Astrocyte of the hippocampus (primary cell): ENCODE measurements around the gene TEN1.

Experiments
- DNase-seq: peaks from one replicate; pipeline ENCODE4 v3.0.0; 2011; ENCODE audit warnings: low read depth, low spot score

Gene TEN1

GRCh38 chr17:76005263-76006149 lies 26.5 kb downstream of the TEN1 start:
- peak; percentile 84 for DNase-seq

DNA sequence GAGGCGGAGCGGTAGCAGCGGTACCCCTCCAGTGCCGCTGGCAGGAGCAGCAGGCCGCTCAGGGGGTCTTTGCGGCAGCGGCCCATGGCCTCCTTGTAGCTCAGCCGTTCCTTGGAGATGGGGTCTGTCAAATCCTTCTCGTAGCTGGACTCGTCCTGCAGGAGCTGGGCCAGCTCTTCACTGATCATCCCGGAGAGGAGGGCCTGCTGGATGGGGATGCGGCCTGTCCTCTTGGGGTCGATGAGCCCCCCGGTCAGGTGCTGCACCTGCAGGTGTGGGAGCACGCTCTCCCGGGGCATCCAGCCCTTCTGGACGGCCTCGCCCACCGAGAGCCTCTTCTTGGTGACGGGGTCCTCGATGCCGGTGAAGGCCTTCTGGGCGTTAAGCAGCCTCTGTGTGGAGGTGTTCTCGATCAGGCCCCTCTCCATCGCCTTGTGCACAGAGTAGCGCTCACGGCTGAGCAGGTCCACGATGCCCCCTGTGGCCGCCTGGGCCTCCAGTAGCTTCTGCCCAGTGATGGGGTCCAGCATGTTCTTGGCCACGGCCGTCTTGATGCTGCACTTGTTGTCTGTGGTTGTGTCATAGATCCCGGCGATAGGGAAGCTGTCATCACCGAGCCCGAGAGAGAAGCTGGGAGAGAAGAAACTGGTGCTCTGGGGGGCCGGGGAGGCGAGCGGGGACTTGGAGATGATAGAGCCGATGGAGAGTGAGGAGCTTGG lies 28.2 kb downstream of the TEN1 start:
- no peak for DNase-seq

GRCh38 chr17:76007850-76008165 lies 28.8 kb downstream of the TEN1 start:
- DNase-seq: no peak

DNA sequence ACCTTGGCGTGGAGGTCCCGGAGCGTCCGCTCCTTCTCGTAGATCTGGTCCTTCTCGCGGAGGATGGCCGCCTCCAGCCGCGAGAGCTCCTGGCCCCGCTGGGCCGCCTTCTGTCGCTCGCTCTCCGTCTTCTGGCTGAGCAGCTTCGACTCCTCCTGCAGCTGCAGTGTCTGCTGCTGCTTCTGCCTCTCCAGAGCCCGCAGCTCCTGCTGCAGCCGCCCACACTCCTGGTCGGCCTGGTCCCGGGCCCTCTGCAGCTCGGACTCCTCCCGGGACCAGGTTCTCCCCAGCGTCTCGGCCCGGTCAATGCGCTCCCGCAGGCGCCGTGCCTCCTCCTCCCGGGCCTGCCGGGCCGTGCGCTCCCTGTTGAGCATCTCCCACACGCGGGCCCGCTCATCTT lies 29.2 kb downstream of the TEN1 start:
- no peak for DNase-seq

- no peak for DNase-seq
These were observed 29.8 kb downstream of the TEN1 start for GRCh38 chr17:76008630-76009425.

- no peak for DNase-seq
These were observed 30.4 kb downstream of the TEN1 start for GRCh38 chr17:76009447-76009846.

GRCh38 chr17:76009969-76010661 lies 31.1 kb downstream of the TEN1 start:
- no peak for DNase-seq

DNA sequence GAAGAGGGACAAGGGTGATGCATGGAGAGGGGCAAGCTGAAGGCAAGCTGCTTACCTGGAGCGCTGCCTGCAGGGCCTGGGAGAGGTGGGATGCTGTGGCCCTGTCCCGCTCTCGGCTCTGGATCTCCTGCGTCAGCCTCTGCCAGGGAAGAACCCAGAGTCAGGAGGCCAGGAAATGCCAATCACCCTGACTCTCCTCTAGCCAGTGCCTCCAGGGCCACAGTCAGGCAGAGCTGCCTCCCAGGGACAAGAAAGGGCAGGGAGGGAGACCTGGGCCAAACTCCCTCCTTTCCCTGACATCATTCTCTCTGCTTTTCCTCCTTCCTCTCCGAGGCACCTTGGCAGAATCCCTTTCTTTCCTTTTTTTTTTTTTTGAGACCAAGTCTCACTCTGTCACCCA lies 32.9 kb downstream of the TEN1 start:
- no peak for DNase-seq

DNA sequence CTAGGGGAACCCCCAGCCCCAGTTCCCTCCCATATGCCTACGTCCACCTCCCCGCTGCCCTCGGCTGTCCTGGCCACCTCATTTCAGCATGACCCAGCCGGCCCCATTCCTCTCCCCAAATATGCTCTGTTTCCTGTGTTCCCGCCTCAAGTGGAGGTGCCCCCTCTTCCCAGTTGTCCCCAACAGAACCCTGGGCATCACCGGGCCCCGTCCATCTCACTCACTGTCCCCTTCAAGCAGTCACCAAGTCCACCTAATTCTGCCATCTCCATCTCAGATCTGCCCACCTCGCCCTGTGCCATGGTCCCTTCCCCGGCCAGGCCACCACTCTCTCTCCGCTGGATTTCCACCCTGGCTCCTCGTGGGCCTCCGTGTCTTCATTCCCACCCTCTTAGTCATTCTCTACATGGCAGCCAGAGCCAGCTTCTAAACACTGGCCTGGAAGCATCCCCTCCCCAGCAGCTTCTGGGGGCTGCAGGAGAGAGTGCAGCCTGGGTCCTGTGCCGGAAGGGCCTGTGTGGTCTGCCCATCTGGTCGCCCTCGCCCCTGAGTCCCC lies 34.4 kb downstream of the TEN1 start:
- DNase-seq: no peak

- peak; percentile 83 for DNase-seq
These were observed 35.3 kb downstream of the TEN1 start for GRCh38 chr17:76014100-76014924.

DNA sequence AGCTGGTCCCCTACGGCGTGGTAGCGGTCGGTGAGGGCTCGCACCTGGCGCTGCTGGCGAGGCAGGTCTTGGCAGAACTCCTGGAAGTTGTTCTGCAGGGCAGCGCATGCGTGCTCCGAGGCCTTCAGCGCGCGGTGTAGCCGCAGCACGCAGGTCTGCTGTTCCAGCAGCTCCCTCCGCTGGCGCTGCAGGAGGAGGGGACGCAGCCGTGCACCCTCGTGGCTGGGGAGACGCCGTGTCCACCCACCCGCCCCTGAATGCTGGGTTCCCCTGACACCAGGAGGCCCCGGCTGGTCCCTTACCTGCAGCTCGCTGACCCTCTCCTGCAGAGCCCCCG lies 35.9 kb downstream of the TEN1 start:
- DNase-seq: no peak

GRCh38 chr17:76017481-76018339 lies 38.7 kb downstream of the TEN1 start:
- DNase-seq: no peak

DNA sequence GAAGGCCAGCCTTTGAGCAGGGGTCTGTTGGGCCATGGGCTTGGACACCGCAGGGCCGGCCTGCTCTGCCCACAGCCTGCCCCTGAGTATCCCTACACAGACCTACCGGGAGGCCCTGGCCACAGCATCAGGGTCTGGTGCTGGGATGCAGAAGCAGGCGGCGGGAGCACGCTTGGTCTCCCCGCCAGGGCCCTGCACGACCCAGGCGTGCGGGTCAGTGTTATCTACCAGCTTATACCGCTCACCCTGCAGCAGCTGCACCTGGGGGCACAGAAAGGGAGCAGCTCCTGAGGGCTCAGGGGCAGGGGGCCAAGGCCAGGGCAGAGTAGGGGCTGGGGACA lies 39.3 kb downstream of the TEN1 start:
- no peak for DNase-seq

GRCh38 chr17:76018801-76019200 lies 39.8 kb downstream of the TEN1 start:
- no peak for DNase-seq

GRCh38 chr17:76019833-76020467 lies 40.9 kb downstream of the TEN1 start:
- no peak for DNase-seq

GRCh38 chr17:76022285-76022684 lies 43.2 kb downstream of the TEN1 start:
- no peak for DNase-seq

DNA sequence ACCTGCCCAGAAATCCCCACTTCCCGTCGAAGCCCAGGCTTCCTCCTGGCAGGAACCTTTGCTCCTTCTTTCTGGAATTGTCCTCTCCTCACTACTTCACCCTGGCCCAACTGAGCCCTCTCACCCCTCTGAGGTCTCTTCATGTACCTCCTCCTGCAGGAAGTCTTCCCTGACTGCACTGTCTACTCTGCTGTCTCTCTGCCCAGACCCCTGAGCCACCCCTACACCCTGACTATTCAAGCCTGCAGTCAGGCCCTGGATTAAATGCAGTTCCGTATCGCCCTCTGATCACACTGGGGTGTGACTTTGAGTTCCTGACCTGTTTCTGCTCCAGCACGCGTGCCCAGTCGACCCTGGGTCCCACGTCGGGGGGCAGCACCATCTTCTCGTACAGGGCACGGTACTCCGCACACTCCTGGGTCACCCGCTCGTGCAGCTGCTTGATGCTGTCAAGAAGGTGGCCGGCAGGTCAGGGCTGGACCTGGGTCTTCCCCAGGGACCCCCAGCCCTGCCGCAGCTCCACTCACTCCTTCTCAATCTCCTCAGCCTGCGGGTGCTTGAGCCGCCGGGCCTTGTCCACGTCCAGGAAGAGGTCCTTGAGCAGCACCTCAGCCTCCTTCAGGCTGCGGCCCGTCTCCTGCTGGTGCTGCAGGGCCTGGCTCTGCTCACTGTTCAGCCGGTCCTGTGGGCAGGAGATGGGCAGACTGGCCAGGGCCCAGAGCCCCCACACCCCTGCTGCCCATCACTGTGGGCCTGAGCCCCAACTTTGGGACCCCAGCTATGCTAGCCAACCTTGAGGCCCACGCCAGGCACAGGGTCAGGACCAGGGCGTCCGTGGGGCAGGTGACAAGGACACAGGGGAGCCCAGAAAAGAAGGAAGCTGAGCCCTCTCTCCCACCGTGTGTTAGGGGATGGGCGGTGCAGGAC lies 44.2 kb downstream of the TEN1 start:
- no peak for DNase-seq

DNA sequence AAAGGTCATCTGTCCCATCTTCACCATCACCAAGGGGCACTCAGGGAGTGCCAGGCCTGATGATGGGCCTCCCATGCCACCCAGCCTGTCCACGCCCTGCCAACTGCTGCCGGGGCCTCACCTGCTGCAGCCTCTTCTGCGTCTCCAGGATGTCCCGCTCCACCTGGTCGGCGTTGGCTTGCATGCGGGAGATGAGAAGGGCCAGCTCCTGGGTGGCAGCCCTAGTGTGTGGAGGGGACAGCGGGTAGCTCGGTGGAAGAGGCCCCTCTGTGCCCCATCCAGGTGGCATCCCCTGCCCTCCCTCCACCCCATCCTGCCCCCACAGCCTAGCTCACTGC lies 44.8 kb downstream of the TEN1 start:
- DNase-seq: no peak
